Right ventricle myocardium inferior (tissue), 1 donor: ENCODE measurements around the gene HAGHL. TPM values are rescaled to one million over a fixed set of nuclear protein-coding genes. Genes with fewer than 3 reads are reported as not detected.
"Not testable (repeated sequence)": the region's sequence is repeated elsewhere in the genome, so short reads cannot be mapped to it uniquely, and the experiment has no call there.

Experiments used
- ATAC-seq: fragments of 200-7000 bp; cut with Tn5 transposase; one replicate; pipeline ENCODE4 v1.9.1; 2020; ENCODE audit warnings: mild to moderate bottlenecking, moderate library complexity
- DNase-seq: peaks from one replicate; pipeline ENCODE4 v3.0.0; 2021; ENCODE audit errors: missing footprints
- intact Hi-C: fragments of 100-400 bp; cut with DNase I; formaldehyde crosslinking; loops from one replicate; pipeline ENCODE4 v1.11.0; 2022
- microRNA-seq: library from miRNA; unstranded; fragments of <30 nt; microRNA quantifications from one replicate; pipeline ENCODE4 v1.2.0, GENCODE V29; 2020
- total RNA-seq: library from RNA; stranded (reverse); fragmentation: NEBNext Ultra II Directional; extraction: Animal tissue kit (Norgen Biotek cat#: 25700); gene quantifications from one replicate; pipeline ENCODE4 v1.2.1, GENCODE V29; 2021
- donor health status: DM: no; HTN: yes; CAD: no; lungs with severe emphysema.

Gene HAGHL
- total RNA-seq, 1 donor from 2014 or later, result 18.7 TPM

- intact Hi-C loops, result no loop called here
- DNase-seq (no peak), ATAC-seq (no peak)
These were observed 47.4 kb downstream of the HAGHL start for GRCh38 chr16:774086-775001.

- ATAC-seq (peak; percentile 3), DNase-seq (no peak)
- intact Hi-C loops, result no loop called here
These were observed 48.4 kb downstream of the HAGHL start for GRCh38 chr16:775236-775796.

- DNase-seq, intact Hi-C loops, ATAC-seq: not testable (repeated sequence)
These were observed 49.4 kb downstream of the HAGHL start for GRCh38 chr16:776298-776697.

- DNase-seq, result no peak
- ATAC-seq, result no peak
- intact Hi-C loops, result no loop called here
These were observed 49.9 kb downstream of the HAGHL start for GRCh38 chr16:776824-777223.

GRCh38 chr16:777826-778225, 50.9 kb downstream of the HAGHL start:
- intact Hi-C loops, result no loop called here
- no peak for ATAC-seq
- DNase-seq, result no peak

- ATAC-seq, result no peak
- intact Hi-C loops, result no loop called here
- no peak for DNase-seq
These were observed 51.5 kb downstream of the HAGHL start for GRCh38 chr16:778447-778846.

- intact Hi-C loops, result no loop called here
- DNase-seq, result no peak
- no peak for ATAC-seq
These were observed 52.1 kb downstream of the HAGHL start for GRCh38 chr16:778909-779527.

Small RNA genes within 50 kb of the gene (microRNA-seq; reads per million reads assigned to microRNA genes)
- not detected for gene MIR662

Other genes starting within 250 kb of the HAGHL start
- 16.8 TPM for gene CAPN15, start 199.4 kb upstream of the HAGHL start, total RNA-seq
- not detected for gene PRR35, start 166.7 kb upstream of the HAGHL start, total RNA-seq
- gene NHLRC4, start 160.1 kb upstream of the HAGHL start, total RNA-seq, result 0.57 TPM
- 16.6 TPM for gene PIGQ, start 157.1 kb upstream of the HAGHL start, total RNA-seq
- gene RAB40C, start 137.0 kb upstream of the HAGHL start, total RNA-seq, result 8.8 TPM
- gene WFIKKN1, start 96.1 kb upstream of the HAGHL start, total RNA-seq, result 0.16 TPM
- 53.5 TPM for gene METTL26, start 90.8 kb upstream of the HAGHL start, total RNA-seq
- 194 TPM for gene MCRIP2, start 85.3 kb upstream of the HAGHL start, total RNA-seq
- 7.7 TPM for gene WDR90, start 77.7 kb upstream of the HAGHL start, total RNA-seq
- 86.0 TPM for gene RHOT2, start 59.0 kb upstream of the HAGHL start, total RNA-seq
- 2.1 TPM for gene RHBDL1, start 51.4 kb upstream of the HAGHL start, total RNA-seq
- 120 TPM for gene STUB1, start 46.7 kb upstream of the HAGHL start, total RNA-seq
- 46.4 TPM for gene JMJD8, start 42.8 kb upstream of the HAGHL start, total RNA-seq
- gene WDR24, start 36.7 kb upstream of the HAGHL start, total RNA-seq, result 7.8 TPM
- not detected for gene FBXL16, start 21.3 kb upstream of the HAGHL start, total RNA-seq
- gene METRN, start 12.0 kb upstream of the HAGHL start, total RNA-seq, result 60.4 TPM
- 29.1 TPM for gene ANTKMT, start 6.0 kb upstream of the HAGHL start, total RNA-seq
- 0.49 TPM for gene CCDC78, start 663 bp upstream of the HAGHL start, total RNA-seq
- gene CIAO3, start 13.9 kb downstream of the HAGHL start, total RNA-seq, result 32.2 TPM
- gene MSLN, start 33.6 kb downstream of the HAGHL start, total RNA-seq, result 1.9 TPM
- 9.7 TPM for gene RPUSD1, start 61.3 kb downstream of the HAGHL start, total RNA-seq
- 6.4 TPM for gene CHTF18, start 61.5 kb downstream of the HAGHL start, total RNA-seq
- gene GNG13, start 73.6 kb downstream of the HAGHL start, total RNA-seq, result not detected
- gene LMF1, start 243.9 kb downstream of the HAGHL start, total RNA-seq, result 8.1 TPM